K562 (cell line): Measurements from ENCODE around the gene RHOBTB3. TPM values are rescaled to one million over a fixed set of nuclear protein-coding genes. Genes with fewer than 3 reads are reported as not detected.
A peak's percentile ranks its signal among the peaks of the same experiment; 100 is the strongest.

Experiments used
- CSDE1 ChIP-seq, 2 experiments: fragments of 450-650 bp; IDR thresholded peaks; 2 replicates each; pipeline ENCODE4 v1.6.1; 2016; ENCODE audit warnings: mild to moderate bottlenecking in 1 of 2
- DEAF1 ChIP-seq: fragments of 450-650 bp; formaldehyde crosslinking; IDR thresholded peaks from 2 replicates; pipeline ENCODE4 v1.4.0; 2020; ENCODE audit warnings: mild to moderate bottlenecking, moderate library complexity
- ELF2 ChIP-seq: fragments of 250-450 bp; sonication (Bioruptor Pico); IDR thresholded peaks from 2 replicates; pipeline ENCODE4 v1.5.0; 2021; ENCODE audit warnings: mild to moderate bottlenecking
- ETS1 ChIP-seq: conservative IDR thresholded peaks from 2 replicates; pipeline ENCODE4 v1.6.1; 2011; ENCODE audit warnings: low read depth, mild to moderate bottlenecking, low read length; ENCODE audit not compliant: control insufficient read depth
- FUS ChIP-seq: fragments of 200-400 bp; formaldehyde crosslinking; optimal IDR thresholded peaks from 2 replicates; pipeline ENCODE3; 2017; ENCODE audit warnings: low read depth, low read length
- GABPA ChIP-seq: fragments of 200-800 bp; sonication (Bioruptor generic); conservative IDR thresholded peaks from 2 replicates; pipeline ENCODE4 v1.6.1; 2016; ENCODE audit warnings: low read depth, missing genetic modification characterization, missing compliant biosample characterization
- GTF2B ChIP-seq: IDR thresholded peaks from 2 replicates; pipeline ENCODE4 v1.6.1; 2011; ENCODE audit not compliant: insufficient read length; ENCODE audit errors: extremely low read depth
- HCFC1 ChIP-seq: IDR thresholded peaks from 2 replicates; pipeline ENCODE4 v1.6.1; 2012; ENCODE audit warnings: low read depth, low read length, improper control_type of control experiment
- HMG20B ChIP-seq: fragments of 250-450 bp; sonication (Bioruptor Pico); IDR thresholded peaks from 2 replicates; pipeline ENCODE4 v1.5.0; 2021; ENCODE audit warnings: mild to moderate bottlenecking
- HOMEZ ChIP-seq: fragments of 250-450 bp; sonication (Bioruptor Pico); IDR thresholded peaks from 2 replicates; pipeline ENCODE4 v1.4.0; 2020; ENCODE audit warnings: mild to moderate bottlenecking, moderate library complexity
- KAT7 ChIP-seq: sonication (generic); formaldehyde crosslinking; IDR thresholded peaks from 2 replicates; pipeline ENCODE4 v1.8.0; 2022; ENCODE audit warnings: missing genetic modification reagents, mild to moderate bottlenecking, borderline replicate concordance
- MNT ChIP-seq, 2 experiments: fragments of 450-650 bp; conservative IDR thresholded peaks; 2 replicates each; pipeline ENCODE4 v1.6.1; 2017; ENCODE audit warnings: mild to moderate bottlenecking in 2 of 2, moderate library complexity in 2 of 2
- PML ChIP-seq: IDR thresholded peaks from 2 replicates; pipeline ENCODE4 v1.6.1; 2012; ENCODE audit warnings: low read length, inconsistent platforms
- RBFOX2 ChIP-seq: fragments of 200-400 bp; formaldehyde crosslinking; IDR thresholded peaks from 2 replicates; pipeline ENCODE4 v1.6.1; 2017; ENCODE audit warnings: low read depth, mild to moderate bottlenecking, low read length, moderate library complexity
- SMAD4 ChIP-seq: fragments of 250-450 bp; sonication (Bioruptor Pico); conservative IDR thresholded peaks from 2 replicates; pipeline ENCODE4 v1.8.0; 2021; ENCODE audit warnings: inconsistent platforms, mild to moderate bottlenecking, moderate library complexity
- SNAPC5 ChIP-seq: fragments of 250-450 bp; sonication (Bioruptor Pico); IDR thresholded peaks from 2 replicates; pipeline ENCODE4 v1.8.0; 2021; ENCODE audit warnings: moderate library complexity, mild to moderate bottlenecking, inconsistent platforms
- SREBF1 ChIP-seq: fragments of 150-350 bp; IDR thresholded peaks from 2 replicates; pipeline ENCODE4 v1.6.1; 2014; ENCODE audit warnings: antibody characterized with exemption, low read depth, low read length, borderline replicate concordance
- SUPT5H ChIP-seq: fragments of 450-650 bp; IDR thresholded peaks from 2 replicates; pipeline ENCODE4 v1.6.1; 2016
- ZFP1 ChIP-seq: fragments of 450-650 bp; formaldehyde crosslinking; IDR thresholded peaks from 2 replicates; pipeline ENCODE4 v1.4.0; 2020; ENCODE audit warnings: mild to moderate bottlenecking, mixed read lengths
- ZNF24 ChIP-seq: fragments of 450-650 bp; IDR thresholded peaks from 2 replicates; pipeline ENCODE4 v1.6.1; 2016
- ZNF280A ChIP-seq: fragments of 450-650 bp; IDR thresholded peaks from 2 replicates; pipeline ENCODE4 v1.6.1; 2018; ENCODE audit warnings: mild to moderate bottlenecking, low read depth; ENCODE audit not compliant: partially characterized antibody
- ZNF507 ChIP-seq: conservative IDR thresholded peaks from 2 replicates; pipeline ENCODE4 v1.6.1; 2017; ENCODE audit warnings: missing genetic modification characterization, missing compliant biosample characterization
- polyA plus RNA-seq, 8 experiments: library from polyadenylated mRNA; depleted of rRNA in 4 of 8; stranded (reverse) in 5 of 8; unstranded in 3 of 8; fragments of >200 nt; fragmentation: Nextera tagmentation in 2 of 8; fragmentation: Illumina TruSeq in 1 of 8; extraction: Ambion mirVana in 2 of 8; extraction: Trizol in 1 of 8; gene quantifications; 2 replicates each; pipeline versions ENCODE4 v1.2.1 to v1.2.3, GENCODE V29; 2011 to 2014; ENCODE audit warnings: inconsistent platforms in 1 of 8, missing spikeins in 1 of 8
- total RNA-seq, 7 experiments: library from RNA; depleted of rRNA in 6 of 7; stranded (reverse); fragments of >200 nt in 6 of 7; fragmentation: Illumina TruSeq in 2 of 7; extraction: Trizol in 2 of 7; gene quantifications; 2 replicates each; pipeline versions ENCODE4 v1.2.1 to v1.2.3, GENCODE V29; 2011 to 2021; ENCODE audit warnings: low replicate concordance in 1 of 7

RHOBTB3 gene
- total and polyA plus RNA-seq, 9 of the 15 experiments (the other 6 are each of a cell fraction or from before 2014, with no cell fraction given), result 39.7 to 143 (median 115) TPM

GRCh38 chr5:95718203-95718602 is 12.9 kb upstream of the RHOBTB3 start (continued):
- TF ChIP-seq SREBF1 (no peak), HMG20B (CRISPR knock-in tag) (no peak), ZNF24 (no peak), CSDE1 (IDR thresholded peaks at IDR 0.05) (no peak), ZNF280A (no peak), RBFOX2 (no peak), KAT7 (CRISPR knock-in tag) (no peak), HCFC1 (no peak), SNAPC5 (CRISPR knock-in tag) (no peak), HOMEZ (CRISPR knock-in tag) (no peak), PML (no peak), ELF2 (0 out of 2 replicates have a peak, but pooled peaks have one; percentile 27), ZNF507 (no peak), SMAD4 (CRISPR knock-in tag) (peak; percentile 40), ETS1 (no peak), SUPT5H (no peak), ZFP1 (CRISPR knock-in tag) (no peak), DEAF1 (CRISPR knock-in tag) (no peak), GABPA (peak; percentile 75), GTF2B (no peak), FUS (no peak), MNT (conservative IDR thresholded peaks at IDR 0.05) (0 out of 4 replicates have a peak, but pooled peaks of 1 of the 2 experiments have one; percentile 14)
